OCI-M2 (cell line): ENCODE results near the gene RIN1.

ENCODE experiments used
- DNase-seq: peaks from one replicate; lab custom pipeline; 2025; ENCODE audit not compliant: unreplicated experiment; lab: John Stamatoyannopoulos, UW

Gene RIN1

DNA sequence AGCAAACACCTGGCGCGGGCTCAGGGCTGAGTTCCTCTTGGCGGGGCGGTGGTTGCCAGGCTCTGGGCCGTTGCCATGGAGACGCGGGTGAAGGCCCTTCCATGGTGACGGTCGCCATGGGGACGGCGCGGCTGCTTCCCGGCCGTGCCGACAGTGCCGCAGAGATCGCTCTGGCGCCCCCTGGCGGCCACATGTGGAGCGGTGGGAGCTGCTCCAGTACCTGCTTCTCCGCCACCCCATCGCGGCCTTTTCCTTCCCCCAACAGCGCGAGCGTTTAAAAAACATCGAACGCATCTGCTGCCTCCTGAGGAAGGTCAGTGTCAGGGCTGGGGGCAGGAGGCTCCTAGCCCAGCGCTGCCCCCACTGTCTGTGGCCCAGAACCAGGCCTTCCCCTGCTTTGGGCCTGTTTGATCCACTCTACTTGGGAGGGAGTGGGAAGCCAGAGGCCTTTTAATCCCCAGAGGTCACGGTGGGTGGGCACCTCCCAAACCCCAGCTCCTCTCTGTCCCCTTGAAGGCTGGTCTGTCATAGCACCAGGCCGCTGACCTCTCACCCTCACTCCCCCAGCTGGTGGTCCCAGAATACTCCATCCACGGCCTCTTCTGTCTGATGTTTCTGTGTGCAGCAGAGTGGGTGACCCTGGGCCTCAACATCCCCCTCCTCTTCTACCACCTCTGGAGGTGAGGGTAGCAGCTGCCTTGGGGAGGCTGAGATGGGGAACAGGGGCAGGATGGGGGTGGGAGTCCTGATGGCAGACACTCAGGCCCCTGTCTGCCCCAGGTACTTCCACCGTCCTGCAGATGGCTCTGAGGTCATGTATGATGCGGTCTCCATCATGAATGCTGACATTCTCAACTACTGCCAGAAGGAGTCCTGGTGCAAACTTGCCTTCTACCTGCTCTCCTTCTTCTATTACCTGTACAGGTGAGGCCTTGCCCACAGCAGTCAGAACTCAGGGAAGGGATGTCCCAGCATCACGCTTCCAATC is 53.5 kb downstream of the RIN1 start:
- no peak for DNase-seq
